HG03108 (cell line): ENCODE results near the gene GPR4.

Experiments
- ATAC-seq: cut with Tn5 transposase; IDR thresholded peaks from one replicate; pipeline ENCODE4 v1.9.1; 2021; ENCODE audit warnings: moderate library complexity; ENCODE audit not compliant: unreplicated experiment

Gene GPR4

DNA sequence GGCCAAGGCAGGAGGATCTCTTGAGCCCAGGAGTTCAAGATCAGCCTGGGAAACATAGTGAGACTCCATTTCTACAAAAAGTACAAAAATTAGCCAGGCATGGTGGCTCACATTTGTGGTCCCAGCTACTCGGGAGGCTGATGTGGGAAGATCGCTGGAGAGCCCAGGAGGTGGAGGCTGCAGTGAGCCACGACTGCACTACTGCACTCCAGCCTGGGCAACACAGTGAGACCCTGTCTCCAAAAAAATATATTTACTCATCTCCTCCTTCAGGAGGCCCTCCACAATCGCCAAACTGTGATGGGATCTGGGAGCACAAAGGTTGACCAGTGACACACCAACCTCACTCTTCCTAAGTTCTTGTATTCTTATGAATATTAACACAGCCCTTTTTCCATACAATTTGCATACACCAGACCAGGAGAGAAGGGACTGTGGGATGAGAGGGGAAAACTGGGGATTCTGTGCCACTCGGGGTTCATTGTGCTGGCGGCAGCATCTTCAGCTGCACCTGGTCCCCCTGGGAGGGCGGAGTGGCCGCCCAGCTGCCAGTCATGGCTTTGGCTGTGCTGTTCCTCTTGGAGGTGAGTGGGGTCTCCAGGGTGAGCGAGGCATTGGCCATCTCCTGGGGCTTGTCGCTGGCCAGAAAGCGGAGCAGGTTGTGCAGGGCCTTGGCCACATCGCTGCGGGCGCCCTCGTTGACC, 11.6 kb downstream of the GPR4 start:
- no peak for ATAC-seq

DNA sequence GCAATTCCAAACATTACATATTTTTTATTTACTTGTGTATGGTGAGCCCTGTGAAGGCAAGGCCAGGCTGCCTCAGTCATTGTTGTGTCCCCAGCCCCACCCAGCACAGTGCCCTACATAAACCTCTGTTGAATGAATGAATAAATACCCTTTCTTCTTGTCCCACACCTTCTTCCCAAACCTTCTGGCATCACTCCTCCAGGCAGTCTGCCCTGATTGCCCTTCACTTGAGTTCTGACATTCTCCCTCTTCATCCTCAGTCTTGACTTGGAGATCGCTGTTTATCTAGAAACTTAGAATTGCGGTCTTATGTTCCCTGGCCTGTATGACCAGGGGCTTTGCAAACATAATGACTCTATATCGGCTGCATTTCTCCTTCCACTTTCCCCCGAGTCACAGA, 12.2 kb downstream of the GPR4 start:
- ATAC-seq: no peak

DNA sequence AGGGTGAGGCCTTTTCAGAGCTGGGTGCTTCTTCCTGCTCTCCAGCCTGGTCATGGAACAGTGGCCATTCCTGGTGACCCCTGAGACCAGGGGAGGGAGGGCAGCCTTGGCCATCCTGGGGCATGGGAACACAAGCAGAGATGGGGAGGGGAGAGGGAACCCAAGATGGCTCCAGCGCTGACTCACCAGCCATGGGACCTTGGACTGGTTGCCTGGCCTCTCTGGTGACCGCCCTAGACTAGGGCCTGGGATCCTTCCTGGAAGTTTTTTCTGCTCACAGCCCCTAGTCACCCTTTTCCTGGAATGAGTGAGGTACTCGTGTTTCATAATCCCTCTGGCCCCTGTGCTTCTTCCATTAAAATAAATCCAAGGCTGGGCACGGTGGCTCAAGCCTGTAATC, 14.1 kb downstream of the GPR4 start:
- ATAC-seq: no peak

DNA sequence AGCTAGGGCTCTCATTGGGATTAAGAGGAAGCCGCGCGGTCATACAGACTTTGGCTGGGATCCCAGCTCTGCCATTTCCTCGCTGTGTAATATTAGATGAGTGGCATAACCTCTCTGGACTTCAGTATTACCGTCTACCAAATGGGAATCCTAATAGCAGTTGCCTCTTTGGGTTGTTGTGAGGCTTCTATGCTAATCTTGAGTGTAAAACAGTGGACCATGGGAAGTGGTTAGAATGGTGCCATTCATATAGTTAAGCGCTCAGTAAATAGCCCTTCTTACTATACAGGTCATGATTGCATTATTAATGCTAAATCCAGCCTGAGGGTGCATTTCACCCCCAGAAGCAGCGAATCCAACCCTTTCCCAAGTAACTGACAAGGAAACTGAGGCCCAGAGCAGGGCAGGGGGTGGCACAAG, 16.8 kb downstream of the GPR4 start:
- ATAC-seq: no peak

DNA sequence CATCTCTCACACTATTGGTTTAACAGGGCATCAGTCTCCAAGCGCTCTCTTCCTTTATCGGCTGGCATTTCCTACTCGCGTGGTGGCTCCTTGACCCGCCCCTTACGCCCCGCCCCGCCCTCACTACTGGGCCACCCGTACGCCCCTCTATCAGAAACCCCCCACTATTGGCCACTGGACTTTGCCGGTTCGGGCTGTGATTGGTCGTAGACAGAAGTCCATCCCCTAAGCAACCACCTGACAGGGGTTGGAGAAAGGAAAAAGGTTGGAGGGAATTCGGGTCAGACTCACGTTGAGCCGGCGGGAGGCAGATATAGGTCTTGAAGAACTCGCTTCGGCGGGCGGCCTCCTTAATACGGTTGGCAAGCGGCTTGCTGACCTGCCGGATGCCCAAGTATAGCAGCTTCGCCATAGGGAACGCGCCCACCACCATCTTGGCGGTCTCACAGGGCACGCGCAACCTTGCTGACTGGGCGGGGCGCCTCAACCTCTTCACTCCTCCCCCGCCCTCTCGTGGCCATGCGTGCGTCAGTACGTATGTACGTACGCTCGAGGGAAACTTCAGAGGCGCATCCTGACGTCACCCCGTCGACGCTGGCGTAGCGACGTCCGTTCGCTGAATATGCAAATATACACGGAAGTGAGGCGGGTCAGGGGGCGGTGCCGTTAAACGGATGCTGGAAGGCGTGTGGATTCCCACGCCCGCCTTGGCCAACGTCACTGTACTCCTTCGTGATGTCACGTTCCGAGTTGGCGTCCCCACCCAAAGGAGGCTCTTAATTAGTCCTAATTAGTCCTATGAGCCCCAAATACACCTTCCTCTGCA, 17.5 kb downstream of the GPR4 start, which contains the start of gene OPA3:
TSS of gene OPA3 (minus strand) at position 471 of the 826 bp plus-strand sequence. CDS start at position 433, 38 bp downstream.
- ATAC-seq: peak; percentile 76

DNA sequence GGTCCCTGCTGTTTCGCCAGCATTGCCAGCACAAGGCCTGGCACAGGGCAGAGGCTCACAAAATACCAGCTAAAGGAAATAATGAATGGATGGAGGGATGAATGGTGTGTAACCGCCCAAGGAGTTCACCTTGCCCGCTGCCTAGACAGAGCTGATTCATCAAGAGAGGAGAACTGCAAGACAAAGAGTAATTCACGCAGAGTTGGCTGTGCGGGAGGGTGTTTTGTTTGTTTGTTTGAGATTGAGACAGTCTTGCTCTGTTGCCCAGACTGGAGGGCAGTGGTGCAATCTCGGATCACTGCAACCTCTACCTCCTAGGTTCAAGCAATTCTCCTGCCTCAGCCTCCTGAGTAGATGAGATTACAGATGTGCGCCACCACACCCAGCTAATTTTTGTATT, 20.4 kb downstream of the GPR4 start:
- ATAC-seq: no peak

DNA sequence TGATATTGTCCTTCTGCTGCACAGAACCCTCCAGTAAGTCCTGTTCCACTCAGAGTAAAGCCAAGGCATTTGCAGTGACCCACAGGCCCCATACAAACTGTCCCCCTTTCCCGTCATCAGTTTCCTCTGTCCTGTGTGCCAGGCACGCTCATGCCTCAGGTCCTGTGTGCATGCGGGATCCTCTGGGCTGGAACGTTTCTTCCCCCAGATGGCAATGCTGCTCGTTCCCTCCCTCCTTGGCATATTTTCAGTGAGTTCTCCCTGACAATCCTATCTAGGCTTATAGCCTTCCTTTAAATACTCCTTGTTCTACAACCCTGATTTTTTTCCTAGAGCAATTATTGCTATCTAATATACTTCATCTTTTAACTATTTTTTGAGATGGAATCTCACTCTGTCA, 23.2 kb downstream of the GPR4 start:
- ATAC-seq: no peak

DNA sequence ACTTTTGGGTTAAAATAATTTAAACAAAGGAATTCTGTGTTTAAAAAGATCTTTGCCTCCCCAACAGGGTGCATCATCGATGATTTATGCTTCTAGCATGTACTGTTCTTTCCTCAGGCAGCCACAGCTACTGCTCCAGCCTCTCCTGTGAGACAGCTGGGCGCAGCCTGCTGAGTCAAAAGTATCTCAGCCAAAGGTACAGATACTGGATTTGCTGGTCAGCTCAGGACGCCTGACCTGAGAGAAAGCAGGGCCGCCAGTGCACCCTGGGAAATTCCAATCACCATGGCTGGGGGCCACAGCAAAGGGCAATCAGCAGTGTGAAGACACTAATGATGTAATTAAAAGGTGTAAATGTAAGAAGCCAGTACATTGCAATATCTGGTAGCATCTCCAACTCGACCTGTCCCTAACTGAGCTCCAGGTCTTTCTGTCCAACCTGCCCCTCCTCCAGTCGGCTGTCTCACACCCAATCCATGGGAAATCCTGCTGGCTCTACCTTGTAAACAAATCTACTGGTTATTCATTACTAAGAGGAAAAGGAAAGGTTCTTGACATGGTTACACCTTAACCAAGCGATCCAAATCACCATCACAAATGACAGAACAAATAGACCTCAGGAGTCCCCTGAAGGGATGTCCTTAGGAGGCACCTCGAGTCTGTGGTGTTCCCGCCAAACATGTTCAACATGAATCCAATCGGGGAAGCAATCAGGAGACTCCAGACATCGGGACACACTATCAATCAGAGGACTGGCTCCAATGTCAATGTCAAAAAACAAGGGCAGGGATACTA, 24.7 kb downstream of the GPR4 start:
- ATAC-seq: no peak

DNA sequence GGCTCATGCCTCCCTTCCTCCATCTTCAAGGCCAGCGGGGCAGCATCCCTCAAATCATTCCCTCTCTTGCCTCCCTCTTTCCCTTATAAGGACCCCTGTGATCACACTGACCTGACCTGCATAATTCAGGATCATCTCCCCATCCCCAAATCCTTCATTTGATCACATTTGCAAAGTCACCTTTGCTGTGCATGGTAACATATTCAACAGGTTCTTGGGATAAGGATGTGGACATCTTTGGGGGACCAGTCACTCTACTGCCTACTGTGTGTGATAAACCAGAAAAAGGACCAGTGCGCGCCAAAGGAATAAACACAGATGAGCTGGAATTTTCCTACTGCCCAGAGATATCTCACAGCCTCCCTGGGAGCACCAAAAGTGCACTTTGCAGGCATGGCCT, 25.3 kb downstream of the GPR4 start:
- ATAC-seq: no peak

DNA sequence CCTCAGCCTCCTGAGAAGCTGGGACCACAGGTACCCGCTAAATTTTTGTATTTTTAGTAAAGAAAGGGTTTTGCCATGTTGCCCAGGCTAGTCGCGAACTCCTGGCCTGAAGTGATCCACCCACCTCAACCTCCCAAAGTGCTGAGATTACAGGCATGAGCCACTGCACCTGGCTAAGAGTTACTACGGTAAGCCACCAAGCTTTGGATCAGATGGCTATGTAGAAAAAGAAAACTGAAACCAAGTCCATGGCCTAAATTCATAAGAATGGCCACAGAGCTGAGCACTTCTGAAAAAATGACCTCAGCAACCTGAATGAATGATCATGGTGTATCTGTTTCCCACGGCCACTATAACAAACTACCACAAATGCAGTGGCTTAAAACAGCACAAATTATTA, 26.8 kb downstream of the GPR4 start:
- ATAC-seq: no peak

DNA sequence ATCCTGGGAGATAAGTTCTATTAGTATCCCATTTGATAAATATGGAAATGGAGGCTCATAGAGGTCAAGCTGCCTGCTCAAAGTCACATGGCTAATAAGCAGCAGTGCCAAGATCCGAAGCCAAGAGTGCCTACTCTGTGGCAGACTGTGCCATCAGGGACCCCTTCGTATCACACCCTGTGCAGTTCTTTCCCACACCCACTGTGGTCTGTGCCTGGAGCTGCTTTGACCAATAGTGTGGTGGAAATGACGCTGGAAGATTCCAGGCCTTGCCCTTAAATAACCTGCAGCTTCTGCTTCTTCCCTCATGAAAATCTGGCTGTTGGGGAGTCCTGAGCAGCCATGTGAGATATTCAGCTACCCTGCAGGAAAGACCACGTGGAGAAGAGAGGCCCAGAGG, 27.5 kb downstream of the GPR4 start:
- no peak for ATAC-seq

DNA sequence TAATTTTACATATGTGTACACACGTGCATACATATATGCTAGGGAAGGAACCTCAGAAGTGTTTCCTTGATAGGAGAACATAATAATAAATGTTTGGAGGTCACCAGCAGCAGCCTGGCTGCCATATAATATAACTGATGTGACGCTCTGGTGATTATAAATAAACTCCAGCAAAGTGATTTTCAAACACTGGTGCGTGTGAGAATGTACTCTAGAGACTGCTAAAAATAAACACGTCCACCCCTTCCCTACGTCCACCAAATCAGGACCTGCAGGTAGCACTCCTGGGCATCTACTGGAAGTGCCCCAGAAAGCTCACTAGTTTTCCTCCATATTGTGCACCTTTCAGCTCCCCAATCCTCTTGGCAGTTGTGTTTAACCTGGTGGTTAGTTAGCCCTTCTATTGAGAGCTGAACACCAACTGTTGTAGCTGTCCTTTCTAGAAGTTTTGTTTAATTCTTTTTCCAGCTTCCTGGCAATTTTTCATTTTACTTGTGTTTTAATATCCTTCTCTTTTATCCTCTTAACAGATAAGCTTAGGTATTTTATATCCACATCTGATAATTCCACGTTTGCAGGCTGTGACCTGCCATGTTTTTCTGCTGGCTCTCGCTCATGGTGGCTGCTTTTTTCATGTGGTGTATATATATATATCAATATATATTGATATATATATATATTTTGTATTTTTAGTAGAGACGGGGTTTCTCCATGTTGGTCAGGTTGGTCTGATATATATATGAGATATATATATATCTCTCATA, 30.4 kb downstream of the GPR4 start:
- no peak for ATAC-seq

DNA sequence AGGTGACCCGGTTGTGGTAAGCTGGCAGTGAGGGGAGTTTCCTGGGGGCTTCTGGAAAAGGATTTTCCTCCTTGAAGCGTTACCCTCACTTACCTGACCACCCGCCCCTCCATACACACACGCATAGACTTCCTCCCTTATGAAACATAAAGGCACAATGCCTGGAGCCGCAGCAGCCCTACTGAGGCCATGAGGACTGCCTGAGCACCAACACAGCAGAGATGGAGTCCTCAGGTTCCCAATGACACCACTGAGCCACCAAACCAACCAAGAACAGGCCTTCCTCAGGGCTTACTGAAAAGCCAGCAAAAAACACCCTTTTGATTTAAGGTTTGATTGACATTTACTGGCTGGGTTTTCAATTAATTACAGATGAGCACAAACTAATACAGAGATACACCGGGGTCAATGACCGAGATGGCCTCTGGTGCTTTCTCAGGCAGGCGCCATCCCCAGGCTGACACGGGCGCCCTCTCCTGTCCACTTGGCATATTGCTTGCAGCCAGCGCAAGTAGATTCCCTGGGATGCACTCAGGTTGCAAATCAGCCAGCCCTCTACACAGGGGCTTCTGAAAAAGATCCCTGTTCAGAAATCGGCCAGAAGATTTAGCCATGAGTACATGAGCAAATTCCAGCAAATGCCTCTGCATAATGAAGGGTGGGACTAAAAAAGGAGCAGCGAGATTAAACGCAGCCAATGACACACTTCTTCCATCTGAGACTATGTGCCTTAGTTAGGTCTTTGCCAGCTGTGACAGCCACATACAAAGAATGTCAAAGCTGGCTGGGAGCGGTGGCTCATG, 32.2 kb downstream of the GPR4 start:
- ATAC-seq: no peak

DNA sequence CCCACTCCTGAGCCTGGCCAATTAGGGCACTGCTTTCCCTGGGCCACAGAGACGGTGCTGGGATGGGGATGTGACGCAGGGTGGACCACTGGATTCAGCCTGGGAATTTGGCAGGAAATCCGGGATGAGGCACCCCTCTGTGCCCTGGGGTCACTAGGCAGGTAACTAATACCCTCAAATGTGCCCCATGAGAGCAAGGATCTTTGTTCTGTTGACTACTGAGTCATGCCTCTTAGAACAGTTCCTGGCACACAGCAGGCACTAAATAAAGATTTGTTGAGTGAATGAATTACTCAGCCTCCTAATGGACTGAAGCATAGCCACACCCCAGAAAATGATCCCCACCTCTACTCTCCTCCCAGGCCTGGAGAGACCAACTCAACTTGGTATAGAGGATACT, 33.3 kb downstream of the GPR4 start:
- ATAC-seq: no peak

DNA sequence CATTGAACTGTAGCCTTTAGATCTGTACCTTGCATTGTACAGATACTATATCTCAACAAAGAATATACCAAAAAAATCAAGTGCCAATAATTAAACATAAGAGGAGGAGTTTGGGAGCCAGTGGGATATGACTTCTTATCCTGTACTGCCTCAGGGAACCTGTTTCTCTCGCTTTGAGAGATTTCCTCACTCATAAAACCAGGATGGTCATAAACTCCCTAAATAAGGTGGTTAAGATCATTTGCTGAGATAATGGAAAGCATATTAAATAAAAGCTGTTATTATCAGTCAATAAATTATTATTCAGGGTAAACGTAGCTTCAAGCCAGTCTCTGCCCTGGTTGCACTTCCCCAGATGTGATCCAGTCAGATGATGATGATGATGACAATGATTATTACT, 34.4 kb downstream of the GPR4 start:
- ATAC-seq: no peak

DNA sequence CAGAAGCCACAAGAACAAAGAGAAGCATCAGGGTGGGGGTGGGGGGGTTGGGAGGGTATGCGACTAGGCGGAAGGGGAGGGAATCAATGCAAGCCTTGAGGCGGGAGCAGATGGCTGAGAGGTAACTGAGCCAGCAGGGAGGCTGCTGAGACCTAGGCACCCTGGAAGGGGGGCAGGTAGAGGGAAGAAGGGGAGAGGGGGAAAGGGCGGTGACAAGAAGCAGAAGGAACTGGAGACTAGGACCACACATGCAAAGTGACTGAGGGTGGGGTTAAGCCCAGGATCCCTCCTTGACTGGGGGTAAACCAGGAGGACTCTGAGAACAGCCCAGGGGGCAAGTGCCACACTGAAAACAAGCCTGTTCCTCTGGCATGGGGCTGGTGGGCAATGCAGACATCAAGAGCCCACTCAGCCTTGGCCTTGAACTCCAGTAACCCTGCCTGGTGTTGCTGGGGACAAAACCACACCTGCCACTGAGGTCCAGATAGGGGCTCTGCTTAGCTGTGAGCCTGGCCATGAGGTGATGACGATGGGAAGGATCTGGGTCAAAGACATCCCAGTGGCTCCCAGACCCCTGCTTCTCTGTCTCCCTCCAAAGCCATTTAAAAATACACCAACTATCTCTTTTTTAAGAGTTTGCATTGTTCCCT, 37.8 kb downstream of the GPR4 start:
- no peak for ATAC-seq

DNA sequence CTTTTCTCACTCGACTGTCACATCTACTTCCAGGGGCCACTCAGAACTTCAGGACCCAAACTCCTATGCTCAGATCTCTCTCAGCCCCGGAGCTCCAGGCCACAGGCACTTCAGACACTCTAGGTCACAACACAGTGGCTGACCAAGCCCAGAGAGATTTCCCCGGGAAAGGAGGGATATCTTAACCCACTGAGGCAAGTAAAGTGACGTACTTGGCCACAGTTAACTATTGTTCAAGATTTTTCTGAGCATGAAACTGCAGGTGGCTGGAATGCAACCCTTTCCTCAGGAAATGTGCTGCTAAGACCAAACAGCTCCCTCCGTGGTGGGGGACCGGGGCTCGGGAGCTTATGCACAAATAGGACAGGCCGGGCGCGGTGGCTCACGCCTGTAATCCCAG, 41.3 kb downstream of the GPR4 start:
- no peak for ATAC-seq

DNA sequence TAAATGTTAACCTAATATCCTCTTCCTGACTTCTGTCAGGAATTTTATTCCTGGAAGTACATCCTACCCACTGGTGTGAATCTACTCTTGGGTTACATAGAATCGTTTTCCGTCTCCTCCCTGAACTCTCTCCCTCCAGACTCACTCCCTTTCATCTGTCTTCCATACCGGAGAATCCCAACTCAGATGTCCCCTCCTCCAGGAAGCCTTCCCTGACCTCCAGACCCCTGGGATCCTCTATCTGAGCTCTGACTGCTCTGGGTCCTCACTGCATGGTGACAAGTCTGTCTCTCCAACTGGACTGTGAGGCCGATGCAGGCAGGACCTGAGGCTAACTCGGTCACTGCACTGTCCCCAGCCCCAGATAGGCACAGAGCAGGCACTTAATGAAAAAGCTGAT, 42.0 kb downstream of the GPR4 start:
- ATAC-seq: no peak

DNA sequence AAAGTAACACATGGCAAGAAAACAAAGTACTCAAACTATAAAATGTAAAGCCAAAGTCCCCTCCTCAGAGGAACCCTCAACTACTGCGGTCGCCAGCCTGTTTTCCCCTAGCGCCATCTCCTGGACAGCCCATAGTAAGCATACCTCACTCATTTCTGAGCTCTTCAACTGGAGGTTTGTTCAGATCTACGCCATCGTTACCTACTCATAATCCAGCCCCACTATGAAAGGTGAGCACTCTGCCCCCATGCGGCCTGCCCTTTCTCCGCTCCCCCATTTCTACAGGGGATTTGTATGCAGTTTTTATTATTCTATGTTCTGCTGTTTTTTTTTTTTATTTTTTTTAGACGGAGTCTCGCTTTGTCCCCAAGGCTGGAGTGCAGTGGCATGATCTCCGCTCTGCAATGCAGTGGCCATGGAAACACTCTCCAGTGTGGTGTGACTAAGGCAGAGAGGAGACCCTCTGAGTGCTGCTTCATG, 43.6 kb downstream of the GPR4 start:
- ATAC-seq: peak; percentile 69
